Measurements from ENCODE around the gene DCUN1D1.

The DCUN1D1 gene

GRCh38 chr3:182904164-182904563 is 76.2 kb downstream of the DCUN1D1 start:
- Histone ChIP-seq H3K9me3 (ENCODE audit: control insufficient read depth in 2 of 2, low read length in 2 of 2) (no peaks in the 10 kb centered on the region), H3K9ac (ENCODE audit: low read depth in 1 of 2, low read length in 2 of 2) (no peak overlapping the region), H3K27me3 (ENCODE audit: control insufficient read depth in 2 of 2, insufficient read depth in 2 of 2, low read length in 2 of 2) (no peaks in the 10 kb centered on the region), H3K4me1 (ENCODE audit: control insufficient read depth in 2 of 2, insufficient read depth in 2 of 2, low read length in 2 of 2) (no peaks in the 10 kb centered on the region), H3K27ac (ENCODE audit: low read depth in 2 of 2, low read length in 2 of 2) (no peak overlapping the region), H3K4me3 (ENCODE audit: low read length in 2 of 2) (no peak overlapping the region), H3K36me3 (ENCODE audit: control insufficient read depth in 2 of 2, insufficient read depth in 2 of 2, low read length in 2 of 2) (peaks cover 28 to 35% of the 10 kb centered on the region in 2 donors)

GRCh38 chr3:182902236-182902635 is 78.1 kb downstream of the DCUN1D1 start:
- Histone ChIP-seq H3K4me1 (ENCODE audit: control insufficient read depth in 2 of 2, insufficient read depth in 2 of 2, low read length in 2 of 2) (no peaks in the 10 kb centered on the region), H3K9ac (ENCODE audit: low read depth in 1 of 2, low read length in 2 of 2) (no peak overlapping the region)

GRCh38 chr3:182896553-182896952 is 83.8 kb downstream of the DCUN1D1 start:
- Histone ChIP-seq H3K27ac (ENCODE audit: low read depth in 2 of 2, low read length in 2 of 2) (no peak overlapping the region), H3K4me3 (ENCODE audit: low read length in 2 of 2) (no peak overlapping the region), H3K36me3 (ENCODE audit: control insufficient read depth in 2 of 2, insufficient read depth in 2 of 2, low read length in 2 of 2) (peaks cover 22 to 40% of the 10 kb centered on the region in 2 donors), H3K4me1 (ENCODE audit: control insufficient read depth in 2 of 2, insufficient read depth in 2 of 2, low read length in 2 of 2) (no peaks in the 10 kb centered on the region), H3K27me3 (ENCODE audit: control insufficient read depth in 2 of 2, insufficient read depth in 2 of 2, low read length in 2 of 2) (no peaks in the 10 kb centered on the region), H3K9ac (ENCODE audit: low read depth in 1 of 2, low read length in 2 of 2) (no peak overlapping the region), H3K9me3 (ENCODE audit: control insufficient read depth in 2 of 2, low read length in 2 of 2) (no peaks in the 10 kb centered on the region)

More at GRCh38 chr3:182902236-182902635, 78.1 kb downstream of the DCUN1D1 start:
- H3K4me3 ChIP-seq (ENCODE audit: low read length in 2 of 2) = no peak overlapping the region
- no peaks in the 10 kb centered on the region for H3K9me3 ChIP-seq (ENCODE audit: control insufficient read depth in 2 of 2, low read length in 2 of 2)
- no peaks in the 10 kb centered on the region for H3K27me3 ChIP-seq (ENCODE audit: control insufficient read depth in 2 of 2, insufficient read depth in 2 of 2, low read length in 2 of 2)
- no peak overlapping the region for H3K27ac ChIP-seq (ENCODE audit: low read depth in 2 of 2, low read length in 2 of 2)
- H3K36me3 ChIP-seq (ENCODE audit: control insufficient read depth in 2 of 2, insufficient read depth in 2 of 2, low read length in 2 of 2) = peaks cover 36 to 40% of the 10 kb centered on the region in 2 donors

GRCh38 chr3:182895513-182896112 is 84.7 kb downstream of the DCUN1D1 start:
- Histone ChIP-seq H3K27ac (ENCODE audit: low read depth in 2 of 2, low read length in 2 of 2) (no peak overlapping the region), H3K27me3 (ENCODE audit: control insufficient read depth in 2 of 2, insufficient read depth in 2 of 2, low read length in 2 of 2) (no peaks in the 10 kb centered on the region), H3K9ac (ENCODE audit: low read depth in 1 of 2, low read length in 2 of 2) (no peak overlapping the region), H3K36me3 (ENCODE audit: control insufficient read depth in 2 of 2, insufficient read depth in 2 of 2, low read length in 2 of 2) (peaks cover 23 to 42% of the 10 kb centered on the region in 2 donors), H3K9me3 (ENCODE audit: control insufficient read depth in 2 of 2, low read length in 2 of 2) (no peaks in the 10 kb centered on the region), H3K4me3 (ENCODE audit: low read length in 2 of 2) (no peak overlapping the region), H3K4me1 (ENCODE audit: control insufficient read depth in 2 of 2, insufficient read depth in 2 of 2, low read length in 2 of 2) (no peaks in the 10 kb centered on the region)

GRCh38 chr3:182892226-182892625 is 88.1 kb downstream of the DCUN1D1 start:
- no peak overlapping the region for H3K9ac ChIP-seq (ENCODE audit: low read depth in 1 of 2, low read length in 2 of 2)
- no peak overlapping the region for H3K27ac ChIP-seq (ENCODE audit: low read depth in 2 of 2, low read length in 2 of 2)
- H3K4me1 ChIP-seq (ENCODE audit: control insufficient read depth in 2 of 2, insufficient read depth in 2 of 2, low read length in 2 of 2) = no peaks in the 10 kb centered on the region
- peaks cover 21 to 38% of the 10 kb centered on the region in 2 donors for H3K36me3 ChIP-seq (ENCODE audit: control insufficient read depth in 2 of 2, insufficient read depth in 2 of 2, low read length in 2 of 2)
- H3K27me3 ChIP-seq (ENCODE audit: control insufficient read depth in 2 of 2, insufficient read depth in 2 of 2, low read length in 2 of 2) = no peaks in the 10 kb centered on the region
- no peak overlapping the region for H3K4me3 ChIP-seq (ENCODE audit: low read length in 2 of 2)
- H3K9me3 ChIP-seq (ENCODE audit: control insufficient read depth in 2 of 2, low read length in 2 of 2) = no peaks in the 10 kb centered on the region

GRCh38 chr3:182891364-182891763 is 89.0 kb downstream of the DCUN1D1 start:
- Histone ChIP-seq H3K27ac (ENCODE audit: low read depth in 2 of 2, low read length in 2 of 2) (no peak overlapping the region), H3K9ac (ENCODE audit: low read depth in 1 of 2, low read length in 2 of 2) (no peak overlapping the region), H3K27me3 (ENCODE audit: control insufficient read depth in 2 of 2, insufficient read depth in 2 of 2, low read length in 2 of 2) (no peaks in the 10 kb centered on the region), H3K36me3 (ENCODE audit: control insufficient read depth in 2 of 2, insufficient read depth in 2 of 2, low read length in 2 of 2) (peaks cover 23 to 39% of the 10 kb centered on the region in 2 donors), H3K4me1 (ENCODE audit: control insufficient read depth in 2 of 2, insufficient read depth in 2 of 2, low read length in 2 of 2) (no peaks in the 10 kb centered on the region), H3K4me3 (ENCODE audit: low read length in 2 of 2) (no peak overlapping the region), H3K9me3 (ENCODE audit: control insufficient read depth in 2 of 2, low read length in 2 of 2) (no peaks in the 10 kb centered on the region)

- Histone ChIP-seq H3K27me3 (ENCODE audit: control insufficient read depth in 2 of 2, insufficient read depth in 2 of 2, low read length in 2 of 2) (no peaks in the 10 kb centered on the region), H3K36me3 (ENCODE audit: control insufficient read depth in 2 of 2, insufficient read depth in 2 of 2, low read length in 2 of 2) (peaks cover 27 to 40% of the 10 kb centered on the region in 2 donors), H3K9ac (ENCODE audit: low read depth in 1 of 2, low read length in 2 of 2) (no peak overlapping the region), H3K27ac (ENCODE audit: low read depth in 2 of 2, low read length in 2 of 2) (no peak overlapping the region), H3K4me1 (ENCODE audit: control insufficient read depth in 2 of 2, insufficient read depth in 2 of 2, low read length in 2 of 2) (no peaks in the 10 kb centered on the region), H3K9me3 (ENCODE audit: control insufficient read depth in 2 of 2, low read length in 2 of 2) (no peaks in the 10 kb centered on the region), H3K4me3 (ENCODE audit: low read length in 2 of 2) (no peak overlapping the region)
These were observed 90.2 kb downstream of the DCUN1D1 start for GRCh38 chr3:182889948-182890629.

Measured in mucosa of rectum (tissue), 2 donors.